Stimulated activated CD4-positive, alpha-beta T cell treated with anti-CD3 and anti-CD28 coated beads, Interleukin-1b, Interleukin-23, amount 100 ng/mL, for 4 hours (primary cell): ENCODE results near the gene FFAR3.
"Not testable (repeated sequence)": the region's sequence is repeated elsewhere in the genome, so short reads cannot be mapped to it uniquely, and the experiment has no call there.

ENCODE experiments used
- DNase-seq, 2 donors: peaks; one replicate each; pipeline ENCODE4 v3.0.0-alpha.2; 2020; ENCODE audit warnings: low read depth in 2 of 2

The FFAR3 gene

GRCh38 chr19:35375505-35376307 lies 17.4 kb downstream of the FFAR3 start:
- no peak for DNase-seq

DNA sequence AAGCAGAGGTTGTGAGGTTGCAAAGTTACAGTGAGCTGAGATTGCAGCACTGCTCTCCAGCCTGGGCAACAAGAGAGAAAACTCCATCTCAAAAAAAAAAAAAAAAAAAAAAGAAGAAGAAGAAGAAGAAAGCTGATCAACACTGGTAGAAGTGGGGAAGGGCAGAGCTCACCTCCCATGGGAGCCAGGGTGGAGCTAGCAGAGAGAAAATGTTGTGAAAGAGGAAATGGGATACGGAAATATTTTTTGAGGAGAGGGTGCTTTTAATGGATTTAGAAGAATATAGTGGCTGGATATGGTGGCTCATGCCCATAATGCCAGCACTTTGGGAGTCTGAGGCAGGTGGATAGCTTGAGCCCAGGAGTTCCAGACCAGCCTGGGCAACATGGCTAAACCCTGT lies 19.4 kb downstream of the FFAR3 start:
- DNase-seq: no peak

DNA sequence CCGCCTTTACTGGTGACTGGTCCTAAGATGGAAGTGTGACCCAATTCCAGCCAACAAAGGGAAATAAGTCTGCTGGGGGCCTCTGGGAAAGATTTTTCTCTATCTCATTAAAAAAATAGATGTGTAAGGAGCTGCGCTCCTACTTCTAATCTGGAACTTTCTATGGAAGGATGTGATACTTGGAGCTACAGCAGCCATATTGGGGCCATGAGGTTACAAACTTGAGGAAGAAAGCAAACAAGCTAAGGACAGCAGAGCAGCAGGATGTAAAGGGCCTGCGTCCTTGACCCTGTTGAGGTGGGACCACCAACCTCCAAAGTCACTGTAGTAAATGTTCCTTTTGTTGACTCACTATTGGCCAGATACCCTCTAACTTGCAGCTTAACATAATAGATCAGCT lies 20.1 kb downstream of the FFAR3 start:
- no peak for DNase-seq

GRCh38 chr19:35379545-35379944 lies 21.3 kb downstream of the FFAR3 start:
- not testable (repeated sequence) for DNase-seq

GRCh38 chr19:35379992-35380391 lies 21.7 kb downstream of the FFAR3 start:
- DNase-seq: no peak

GRCh38 chr19:35380450-35381124 lies 22.3 kb downstream of the FFAR3 start:
- no peak for DNase-seq

DNA sequence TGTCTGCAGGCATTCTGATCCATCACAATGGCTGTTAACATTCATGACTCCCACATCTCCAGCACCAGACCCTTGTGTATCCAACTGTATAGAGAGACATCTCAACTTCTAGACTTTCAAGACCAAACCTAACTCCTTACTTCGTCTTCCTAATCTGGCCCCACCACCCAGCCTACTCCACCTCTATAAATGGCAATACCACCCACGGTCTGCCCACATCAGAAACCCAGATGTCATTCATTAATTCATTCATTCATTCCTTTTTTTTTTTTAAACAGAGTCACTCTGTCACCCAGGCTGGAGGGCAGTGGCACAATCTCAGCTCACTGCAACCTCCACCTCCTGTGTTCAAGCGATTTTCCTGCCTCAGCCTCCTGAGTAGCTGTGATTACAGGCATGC lies 23.1 kb downstream of the FFAR3 start:
- DNase-seq: no peak

- DNase-seq: no peak
Observed at GRCh38 chr19:35381926-35382325, 23.7 kb downstream of the FFAR3 start.

GRCh38 chr19:35383536-35383935 lies 25.3 kb downstream of the FFAR3 start:
- DNase-seq: no peak

DNA sequence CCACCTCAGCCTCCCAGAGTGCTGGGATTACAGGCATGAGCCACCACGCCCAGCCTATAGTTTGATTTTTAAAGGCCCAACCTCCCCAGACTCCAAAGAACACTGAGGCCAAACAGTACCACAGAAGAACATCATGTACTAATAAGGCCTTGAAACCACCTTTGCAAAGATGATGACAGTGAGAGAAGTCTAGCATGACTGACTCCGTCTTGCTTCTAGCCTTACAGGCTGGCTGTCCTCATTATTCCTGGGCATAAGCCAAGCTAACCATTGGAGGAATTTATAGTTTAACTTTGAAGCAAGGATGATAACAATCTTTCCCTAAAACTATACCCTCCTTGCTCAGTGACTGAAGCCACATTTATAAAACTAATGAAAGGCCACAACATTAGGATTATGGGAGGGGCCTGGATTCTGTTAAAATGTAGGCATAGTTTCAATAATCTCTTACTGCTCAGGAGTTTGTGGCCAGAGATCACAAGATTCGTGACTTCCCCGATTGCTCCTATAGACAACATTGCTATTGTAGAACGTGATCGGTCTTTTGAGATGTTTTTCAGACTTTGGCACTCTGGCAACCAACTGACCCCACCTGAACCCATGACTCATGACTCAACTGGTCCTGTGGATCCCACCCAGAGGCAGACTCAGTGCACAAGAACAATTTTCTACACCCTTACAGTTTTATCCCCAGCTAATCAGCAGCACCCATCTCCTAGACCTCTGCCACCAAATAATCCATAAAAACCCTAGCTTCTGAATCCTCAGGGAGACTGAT lies 30.2 kb downstream of the FFAR3 start:
- no peak for DNase-seq

DNA sequence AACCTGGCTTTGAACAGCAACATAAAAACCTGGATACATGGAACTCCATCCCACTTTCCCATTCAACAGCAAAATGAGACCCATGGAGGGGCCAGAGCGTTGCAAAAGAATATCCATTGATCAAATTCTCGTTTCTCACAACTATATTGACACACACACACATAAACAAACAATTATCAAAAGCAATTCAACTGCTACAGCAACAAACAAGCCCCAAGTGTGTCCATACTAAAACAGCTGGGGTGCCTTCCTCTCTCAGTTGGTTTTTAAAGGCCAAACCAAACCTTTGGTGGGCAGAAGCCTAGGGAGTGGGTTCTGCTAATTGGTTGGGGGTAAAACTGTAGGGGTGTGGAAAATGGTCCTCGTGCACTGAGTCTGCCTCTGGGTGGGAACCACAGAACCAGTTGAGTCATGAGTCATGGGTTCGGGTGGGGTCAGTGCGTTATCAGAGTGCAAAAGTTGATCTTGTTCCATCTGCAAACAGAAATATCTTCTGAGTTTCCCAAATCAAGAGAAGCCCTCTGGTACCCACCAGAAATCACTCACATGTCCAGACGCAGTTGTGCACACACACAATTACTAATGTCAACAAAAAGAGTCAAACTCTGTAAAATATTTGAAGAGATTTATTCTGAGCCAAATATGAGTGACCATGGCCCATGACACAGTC lies 31.1 kb downstream of the FFAR3 start:
- DNase-seq: no peak

GRCh38 chr19:35392742-35393715 lies 34.8 kb downstream of the FFAR3 start:
- DNase-seq: no peak

DNA sequence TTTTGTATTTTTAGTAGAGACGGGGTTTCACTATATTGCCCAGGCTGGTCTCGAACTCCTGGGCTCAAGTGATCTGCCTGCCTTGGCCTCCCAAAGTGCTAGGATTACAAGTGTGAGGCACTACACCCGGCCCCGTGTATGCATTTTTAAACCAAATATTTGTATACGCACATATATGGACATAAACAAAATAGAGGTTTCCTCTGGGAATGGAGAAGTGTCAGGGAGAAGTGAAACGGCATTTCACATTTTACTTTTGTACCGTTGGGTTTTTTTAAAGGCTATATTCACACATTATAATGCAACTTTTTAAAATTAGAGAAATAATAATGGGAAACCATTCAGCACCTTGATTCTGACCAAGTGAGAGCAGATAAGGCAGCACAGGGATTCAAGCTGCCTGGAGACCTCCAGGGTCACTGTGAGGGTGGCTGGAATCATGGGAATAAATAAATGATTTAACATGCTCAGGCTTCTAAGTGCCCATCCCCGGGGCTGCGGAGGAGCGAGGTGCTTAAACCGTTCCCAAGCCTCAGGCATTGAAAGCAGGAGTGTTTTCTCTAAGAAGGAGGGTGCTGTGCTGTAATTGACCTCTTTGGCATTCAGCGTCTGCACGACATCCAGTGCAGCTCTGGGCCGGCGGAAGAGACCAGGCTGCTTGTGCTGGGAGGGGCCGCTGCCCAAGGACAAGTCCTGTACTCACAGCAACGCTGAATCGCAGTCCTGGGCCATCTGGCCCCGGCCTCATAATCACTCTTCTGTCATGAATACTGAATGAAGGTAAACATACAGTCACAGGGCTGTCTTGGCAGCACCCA lies 37.3 kb downstream of the FFAR3 start:
- no peak for DNase-seq

DNA sequence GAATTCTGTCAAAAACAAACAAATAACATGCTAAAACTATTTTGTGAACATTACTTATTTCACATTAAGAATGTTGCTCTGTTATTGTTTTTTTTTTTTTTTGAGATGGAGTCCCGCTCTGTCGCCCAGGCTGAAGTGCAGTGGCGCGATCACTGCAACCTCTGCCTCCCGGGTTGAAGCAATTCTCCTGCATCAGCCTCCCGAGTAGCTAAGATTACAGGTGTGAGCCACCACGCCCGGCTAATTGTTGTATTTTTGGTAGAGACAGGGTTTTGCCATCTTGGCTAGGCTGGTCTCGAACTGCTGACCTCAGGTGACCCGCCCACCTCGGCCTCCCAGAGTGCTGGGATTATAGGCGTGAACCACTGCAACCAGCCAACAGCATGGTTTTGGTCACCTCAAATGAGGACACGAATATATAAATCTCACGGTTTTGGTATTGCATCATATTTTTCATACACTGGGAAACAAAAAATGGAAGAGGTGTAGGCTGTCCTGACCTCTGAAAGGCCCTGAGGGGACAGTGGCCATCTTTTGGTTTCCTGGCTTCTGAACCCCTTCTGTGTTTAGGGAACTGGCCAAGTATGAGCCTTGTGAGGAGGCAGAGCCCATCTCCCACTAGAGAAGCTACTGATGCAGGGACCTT lies 38.1 kb downstream of the FFAR3 start:
- no peak for DNase-seq

DNA sequence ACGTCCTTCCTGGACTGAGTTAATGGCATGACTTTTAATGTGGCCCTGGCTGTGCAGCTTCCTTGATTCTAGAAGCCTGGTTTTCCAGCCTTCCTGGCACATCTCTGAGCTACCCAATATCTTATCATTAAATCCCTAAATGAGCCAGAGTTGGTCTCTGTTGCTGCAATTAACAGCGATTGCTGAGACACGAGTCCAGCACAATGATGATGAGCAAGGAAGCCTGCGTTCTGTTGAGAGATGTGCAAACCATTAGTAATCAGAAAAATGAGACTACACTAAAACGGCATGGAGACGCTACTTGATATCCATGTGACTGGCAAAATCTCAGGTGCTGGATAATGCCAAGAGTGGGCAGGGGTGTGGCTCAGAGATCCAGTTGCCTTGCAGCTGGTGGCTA lies 38.8 kb downstream of the FFAR3 start:
- no peak for DNase-seq

DNA sequence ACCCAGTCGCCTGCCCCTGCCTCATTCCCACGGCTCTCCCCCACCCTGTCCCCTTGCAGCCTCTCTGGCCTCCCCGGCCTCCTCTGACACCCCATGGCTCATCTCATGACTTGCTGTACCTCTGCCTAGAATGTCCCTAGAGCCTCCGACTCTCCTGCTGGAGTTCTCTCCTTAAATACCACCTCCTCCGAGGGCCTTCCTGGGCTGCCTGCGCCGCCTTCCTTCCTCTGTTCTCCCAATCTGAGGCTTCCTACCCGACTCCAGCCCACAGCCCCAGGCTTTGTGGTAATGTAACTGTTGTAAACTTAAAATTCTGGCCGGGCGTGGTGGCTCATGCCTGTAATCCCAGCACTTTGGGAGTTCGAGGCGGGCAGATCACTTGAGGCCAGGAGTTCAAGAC lies 40.3 kb downstream of the FFAR3 start:
- no peak for DNase-seq

DNA sequence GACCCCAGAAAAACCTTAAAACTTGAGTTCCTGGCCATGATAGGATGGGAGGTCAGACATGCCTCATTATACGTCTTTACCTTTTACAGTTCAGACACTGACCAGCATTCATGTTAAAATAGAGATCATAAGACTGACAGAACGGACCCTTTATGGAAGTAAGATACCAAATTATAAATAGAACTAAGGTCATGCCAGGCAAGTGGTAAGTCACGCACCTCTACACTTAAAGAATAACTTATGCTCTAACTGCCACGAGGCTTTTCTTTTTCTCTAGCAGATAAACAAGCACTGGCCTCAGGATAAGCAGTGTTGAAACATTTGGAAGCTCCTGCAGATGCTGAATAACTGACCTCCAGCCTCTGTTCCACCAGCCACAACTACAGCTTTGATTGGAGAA lies 41.0 kb downstream of the FFAR3 start:
- no peak for DNase-seq

DNA sequence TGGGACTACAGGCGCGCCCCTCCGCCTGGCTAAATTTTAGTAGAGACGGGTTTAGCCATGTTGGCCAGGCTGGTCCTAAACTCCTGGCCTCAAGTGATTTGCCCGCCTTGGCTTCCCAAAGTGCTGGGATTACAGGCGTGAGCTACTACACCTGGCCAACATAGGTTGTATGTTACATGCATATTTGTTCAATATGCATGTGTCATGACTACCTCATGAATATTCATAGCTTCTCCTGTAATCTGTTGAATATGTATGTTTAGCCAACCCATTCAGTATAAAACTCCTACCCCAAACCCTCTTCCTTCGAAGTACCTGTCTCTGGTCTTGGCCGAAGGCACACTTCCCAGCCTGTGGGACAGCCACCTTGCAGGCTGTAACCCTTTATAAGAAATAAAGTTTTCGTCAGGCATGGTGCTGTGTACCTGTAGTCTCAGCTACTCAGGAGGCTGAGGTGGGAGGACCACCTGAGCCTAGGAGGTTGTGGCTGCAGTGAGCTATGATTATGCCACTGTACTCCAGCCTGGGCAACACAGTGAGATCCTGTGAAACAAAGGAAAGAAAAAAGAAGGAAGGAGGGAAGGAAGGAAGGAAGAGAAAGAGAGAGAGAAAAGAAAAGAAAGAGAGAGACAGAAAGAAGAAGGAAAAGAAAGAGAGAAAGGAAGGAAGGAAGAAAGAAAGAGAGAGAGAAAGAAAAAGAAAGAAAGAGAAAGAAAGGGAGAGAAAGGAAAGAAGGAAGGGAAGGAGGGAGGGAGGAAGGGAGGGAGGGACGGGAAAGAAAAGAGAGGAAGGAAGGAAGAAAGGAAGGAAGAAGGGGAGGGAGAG lies 41.9 kb downstream of the FFAR3 start:
- no peak for DNase-seq

GRCh38 chr19:35400773-35401100 lies 42.5 kb downstream of the FFAR3 start:
- no peak for DNase-seq
